ENCODE results near the gene HES1. TPM values are rescaled to one million over a fixed set of nuclear protein-coding genes. Genes with fewer than 3 reads are reported as not detected.

Gene HES1
- total and polyA plus RNA-seq, 2 donors, result 13.3 to 19.7 TPM

DNA sequence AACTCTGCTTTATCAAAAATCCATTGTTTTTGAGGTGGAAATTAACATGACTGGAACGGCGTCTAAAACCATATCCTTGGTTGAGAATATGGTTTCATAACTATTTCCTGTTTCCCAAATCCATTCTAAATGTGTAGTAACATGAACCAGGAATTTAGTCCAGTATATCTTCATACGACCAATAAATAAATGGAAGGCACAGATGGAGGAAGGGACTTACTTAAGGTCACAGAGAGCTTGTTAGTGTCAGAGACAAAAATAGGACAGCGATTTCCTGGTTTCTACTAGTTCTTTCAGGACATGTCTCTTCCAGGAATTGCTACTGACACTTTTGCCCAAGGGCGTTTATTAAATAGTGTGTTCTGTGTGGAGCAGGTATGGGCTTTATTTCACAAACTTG, 41.2 kb downstream of the HES1 start:
- Histone ChIP-seq H3K27ac (ENCODE audit: low read depth in 1 of 2, low read length in 1 of 2) (no peak overlapping the region), H3K4me1 (ENCODE audit: control insufficient read depth in 2 of 2, insufficient read depth in 2 of 2, low read length in 2 of 2) (no peaks in the 10 kb centered on the region), H3K27me3 (ENCODE audit: control insufficient read depth in 2 of 2, insufficient read depth in 1 of 2, low read length in 1 of 2) (peaks cover 0 to 8% of the 10 kb centered on the region in 2 donors), H3K9me3 (ENCODE audit: control insufficient read depth in 2 of 2, insufficient read depth in 1 of 2, low read length in 1 of 2) (no peaks in the 10 kb centered on the region), H3K36me3 (ENCODE audit: control insufficient read depth in 2 of 2, insufficient read depth in 2 of 2, low read length in 1 of 2) (no peaks in the 10 kb centered on the region), H3K4me3 (ENCODE audit: low read length in 2 of 2) (no peak overlapping the region)
- DNase-seq (ENCODE audit: low read depth in 6 of 9, low spot score in 9 of 9), result no peak
- whole genome bisulfite sequencing, result 89% methylated on average over 5 of the region's 5 CpGs

DNA sequence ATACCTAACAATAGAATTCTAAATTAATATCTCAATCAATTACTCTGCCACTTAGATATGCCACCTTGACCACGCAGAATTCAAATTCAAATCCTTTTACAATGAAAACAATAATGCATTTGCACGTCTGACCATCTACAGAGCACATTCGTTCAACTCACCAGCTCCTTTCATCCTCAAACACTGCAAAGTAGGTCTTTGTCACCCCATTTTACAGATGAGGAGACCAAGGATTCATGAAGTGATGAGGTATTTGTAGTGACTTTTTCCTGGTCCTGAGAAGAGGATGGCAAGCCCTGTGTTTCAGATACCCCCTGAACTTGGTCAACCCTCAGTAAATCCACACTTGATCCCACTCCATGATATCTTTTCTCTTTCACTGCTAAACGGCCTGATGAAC, 42.2 kb downstream of the HES1 start:
- Histone ChIP-seq H3K27ac (ENCODE audit: low read depth in 1 of 2, low read length in 1 of 2) (no peak overlapping the region), H3K4me3 (ENCODE audit: low read length in 2 of 2) (no peak overlapping the region), H3K27me3 (ENCODE audit: control insufficient read depth in 2 of 2, insufficient read depth in 1 of 2, low read length in 1 of 2) (peaks cover 0 to 8% of the 10 kb centered on the region in 2 donors), H3K9me3 (ENCODE audit: control insufficient read depth in 2 of 2, insufficient read depth in 1 of 2, low read length in 1 of 2) (no peaks in the 10 kb centered on the region), H3K36me3 (ENCODE audit: control insufficient read depth in 2 of 2, insufficient read depth in 2 of 2, low read length in 1 of 2) (no peaks in the 10 kb centered on the region), H3K4me1 (ENCODE audit: control insufficient read depth in 2 of 2, insufficient read depth in 2 of 2, low read length in 2 of 2) (no peaks in the 10 kb centered on the region)
- 95% methylated on average over 4 of the region's 4 CpGs for WGBS
- DNase-seq (ENCODE audit: low read depth in 6 of 9, low spot score in 9 of 9), result no peak

DNA sequence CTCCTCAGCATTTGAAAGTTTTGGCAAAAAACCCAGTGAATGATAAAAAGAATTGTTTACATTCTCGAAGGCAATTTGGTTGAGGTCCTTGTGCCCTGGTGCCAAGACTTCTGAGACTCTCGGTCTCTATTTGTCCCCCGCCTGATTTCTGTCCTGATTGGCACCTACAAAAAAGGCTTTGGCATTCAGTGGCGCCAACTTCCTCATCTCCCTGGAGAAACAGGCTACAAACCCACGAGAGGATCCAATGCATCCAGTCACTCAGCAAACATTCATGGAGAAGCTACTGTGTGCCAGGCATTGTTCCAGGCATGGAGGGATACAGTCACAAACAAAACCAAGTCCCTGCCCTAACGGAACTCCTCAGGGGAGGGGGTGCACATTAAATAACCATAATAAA, 42.7 kb downstream of the HES1 start:
- Histone ChIP-seq H3K27ac (ENCODE audit: low read depth in 1 of 2, low read length in 1 of 2) (no peak overlapping the region), H3K4me3 (ENCODE audit: low read length in 2 of 2) (no peak overlapping the region), H3K9me3 (ENCODE audit: control insufficient read depth in 2 of 2, insufficient read depth in 1 of 2, low read length in 1 of 2) (no peaks in the 10 kb centered on the region), H3K4me1 (ENCODE audit: control insufficient read depth in 2 of 2, insufficient read depth in 2 of 2, low read length in 2 of 2) (no peaks in the 10 kb centered on the region), H3K36me3 (ENCODE audit: control insufficient read depth in 2 of 2, insufficient read depth in 2 of 2, low read length in 1 of 2) (no peaks in the 10 kb centered on the region), H3K27me3 (ENCODE audit: control insufficient read depth in 2 of 2, insufficient read depth in 1 of 2, low read length in 1 of 2) (peaks cover 0 to 8% of the 10 kb centered on the region in 2 donors)
- DNase-seq (ENCODE audit: low read depth in 6 of 9, low spot score in 9 of 9), result no peak
- 88% methylated on average over 6 of the region's 6 CpGs for WGBS

DNA sequence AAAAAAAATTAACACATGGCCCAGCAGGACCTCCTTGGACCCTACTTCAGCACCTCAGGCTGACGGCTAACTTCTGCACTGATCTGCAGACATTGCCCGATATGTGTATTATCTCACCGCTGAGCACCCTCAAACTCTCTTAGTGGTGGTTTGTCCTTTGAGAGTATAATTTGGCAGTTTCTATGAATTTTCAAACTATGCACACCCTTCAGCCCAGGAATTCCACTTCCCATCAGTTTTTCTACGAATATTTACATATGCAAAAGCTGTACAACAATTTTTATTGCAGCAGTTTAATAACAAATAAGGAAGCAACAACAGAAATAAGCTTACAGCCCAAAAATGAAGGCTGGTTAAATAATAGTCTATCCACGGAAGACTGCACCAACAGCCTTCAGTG, 44.6 kb downstream of the HES1 start:
- no peak for DNase-seq (ENCODE audit: low read depth in 6 of 9, low spot score in 9 of 9)

DNA sequence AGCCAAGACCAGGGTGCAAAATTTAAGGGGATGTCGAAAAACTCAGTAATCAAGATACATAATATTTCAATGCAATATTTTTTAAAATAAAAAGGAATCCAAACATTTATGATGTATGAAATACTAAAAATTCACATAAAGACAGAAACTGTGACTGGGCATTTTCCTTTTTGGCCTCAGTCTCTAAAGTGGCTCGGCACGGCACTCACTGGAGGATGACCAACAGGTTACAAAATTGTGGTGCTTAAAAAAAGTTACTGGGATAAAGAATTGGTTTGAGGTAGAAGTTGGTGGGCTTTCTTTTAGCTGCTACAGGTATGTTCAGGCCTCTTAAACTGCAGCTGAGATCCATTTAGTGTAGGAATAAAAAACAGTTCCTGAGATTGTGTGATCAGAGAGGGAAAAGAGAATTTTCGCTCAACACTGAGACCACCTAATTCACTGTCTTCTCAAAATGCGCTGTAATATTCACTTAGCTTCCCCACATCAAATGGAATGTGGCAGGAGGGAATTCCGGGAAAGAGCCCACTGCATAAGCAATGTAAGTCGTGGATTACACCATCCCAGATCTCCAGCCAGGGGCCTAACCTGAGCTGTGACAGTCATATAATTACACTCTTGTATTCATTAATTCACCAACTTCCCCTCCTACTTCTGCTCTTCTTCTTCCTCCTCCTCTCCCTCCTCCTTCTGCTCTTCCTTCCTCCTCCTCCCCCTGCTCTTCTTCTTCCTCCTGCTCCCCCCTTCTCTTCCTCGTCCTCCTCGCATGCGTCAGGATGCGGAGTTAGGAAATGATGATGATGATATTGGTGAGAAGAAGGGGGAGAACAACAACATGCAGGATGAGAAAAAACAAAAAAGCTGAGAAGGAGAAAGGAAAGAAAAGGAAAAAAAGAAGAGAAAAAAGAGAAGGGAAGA, 45.9 kb downstream of the HES1 start:
- 94% methylated on average over 11 of the region's 11 CpGs for WGBS
- no peaks in the 10 kb centered on the region for H3K36me3 ChIP-seq (ENCODE audit: control insufficient read depth in 2 of 2, insufficient read depth in 2 of 2, low read length in 1 of 2)
- no peaks in the 10 kb centered on the region for H3K9me3 ChIP-seq (ENCODE audit: control insufficient read depth in 2 of 2, insufficient read depth in 1 of 2, low read length in 1 of 2)
- DNase-seq (ENCODE audit: low read depth in 6 of 9, low spot score in 9 of 9), result no peak
- H3K4me1 ChIP-seq (ENCODE audit: control insufficient read depth in 2 of 2, insufficient read depth in 2 of 2, low read length in 2 of 2), result no peaks in the 10 kb centered on the region
- H3K27ac ChIP-seq (ENCODE audit: low read depth in 1 of 2, low read length in 1 of 2), result no peak overlapping the region
- H3K27me3 ChIP-seq (ENCODE audit: control insufficient read depth in 2 of 2, insufficient read depth in 1 of 2, low read length in 1 of 2), result peaks cover 0 to 4% of the 10 kb centered on the region in 2 donors
- H3K4me3 ChIP-seq (ENCODE audit: low read length in 2 of 2), result no peak overlapping the region

More for the DNA sequence above, 44.6 kb downstream of the HES1 start:
- Histone ChIP-seq H3K27ac (ENCODE audit: low read depth in 1 of 2, low read length in 1 of 2) (no peak overlapping the region), H3K27me3 (ENCODE audit: control insufficient read depth in 2 of 2, insufficient read depth in 1 of 2, low read length in 1 of 2) (peaks cover 0 to 8% of the 10 kb centered on the region in 2 donors), H3K4me1 (ENCODE audit: control insufficient read depth in 2 of 2, insufficient read depth in 2 of 2, low read length in 2 of 2) (no peaks in the 10 kb centered on the region), H3K9me3 (ENCODE audit: control insufficient read depth in 2 of 2, insufficient read depth in 1 of 2, low read length in 1 of 2) (no peaks in the 10 kb centered on the region), H3K4me3 (ENCODE audit: low read length in 2 of 2) (no peak overlapping the region), H3K36me3 (ENCODE audit: control insufficient read depth in 2 of 2, insufficient read depth in 2 of 2, low read length in 1 of 2) (no peaks in the 10 kb centered on the region)
- WGBS, result 98% methylated on average over 5 of the region's 5 CpGs

DNA sequence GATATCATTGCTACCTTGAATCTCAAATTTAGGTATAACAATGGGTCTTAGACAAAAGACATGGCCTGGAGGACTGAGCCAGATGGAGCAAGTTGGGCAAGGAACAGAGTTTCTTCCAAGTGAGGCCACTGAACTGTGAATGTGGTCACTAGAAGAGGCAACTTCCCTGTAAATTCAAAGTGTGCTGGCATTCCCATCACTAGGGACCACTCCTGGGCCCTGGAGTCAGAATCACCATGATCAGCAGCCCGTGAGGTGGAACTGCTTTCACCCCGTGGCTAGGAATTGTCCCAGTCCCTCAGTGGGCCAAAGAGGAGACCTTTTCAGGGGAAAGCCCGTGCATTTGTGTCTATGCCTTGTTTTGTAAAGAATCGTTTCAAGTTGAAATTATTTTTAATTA, 47.3 kb downstream of the HES1 start:
- Histone ChIP-seq H3K36me3 (ENCODE audit: control insufficient read depth in 2 of 2, insufficient read depth in 2 of 2, low read length in 1 of 2) (no peaks in the 10 kb centered on the region), H3K27ac (ENCODE audit: low read depth in 1 of 2, low read length in 1 of 2) (no peak overlapping the region), H3K27me3 (ENCODE audit: control insufficient read depth in 2 of 2, insufficient read depth in 1 of 2, low read length in 1 of 2) (peaks cover 0 to 2% of the 10 kb centered on the region in 2 donors), H3K4me1 (ENCODE audit: control insufficient read depth in 2 of 2, insufficient read depth in 2 of 2, low read length in 2 of 2) (no peaks in the 10 kb centered on the region), H3K4me3 (ENCODE audit: low read length in 2 of 2) (no peak overlapping the region), H3K9me3 (ENCODE audit: control insufficient read depth in 2 of 2, insufficient read depth in 1 of 2, low read length in 1 of 2) (no peaks in the 10 kb centered on the region)
- WGBS, result 92% methylated on average over 4 of the region's 4 CpGs
- DNase-seq (ENCODE audit: low read depth in 6 of 9, low spot score in 9 of 9), result no peak

DNA sequence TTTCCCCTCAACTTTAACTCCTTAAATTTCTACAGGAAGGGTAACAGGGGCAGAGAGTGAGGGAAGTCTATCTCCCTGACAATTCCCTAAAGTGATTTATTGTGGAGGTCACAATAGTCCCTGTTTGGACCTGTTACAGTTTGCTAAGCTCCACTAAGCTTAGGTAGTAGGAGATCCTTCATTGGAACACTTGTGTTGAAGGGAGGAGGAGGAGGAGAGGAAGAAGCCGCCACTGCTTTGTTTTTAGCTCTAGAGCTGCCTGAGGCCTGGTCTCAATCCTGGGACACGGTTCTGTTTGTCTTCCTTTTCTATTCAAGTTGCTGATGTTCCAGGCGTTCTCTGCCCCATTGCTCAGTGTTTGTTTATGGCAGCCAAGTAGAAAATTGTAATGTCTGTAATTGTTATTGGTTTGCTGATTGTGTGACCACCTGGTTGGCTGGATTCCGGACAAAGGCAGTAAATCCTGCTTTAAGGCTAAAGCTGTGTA, 48.4 kb downstream of the HES1 start:
- Histone ChIP-seq H3K9me3 (ENCODE audit: control insufficient read depth in 2 of 2, insufficient read depth in 1 of 2, low read length in 1 of 2) (no peaks in the 10 kb centered on the region), H3K27ac (ENCODE audit: low read depth in 1 of 2, low read length in 1 of 2) (no peak overlapping the region), H3K27me3 (ENCODE audit: control insufficient read depth in 2 of 2, insufficient read depth in 1 of 2, low read length in 1 of 2) (no peaks in the 10 kb centered on the region), H3K4me1 (ENCODE audit: control insufficient read depth in 2 of 2, insufficient read depth in 2 of 2, low read length in 2 of 2) (no peaks in the 10 kb centered on the region), H3K36me3 (ENCODE audit: control insufficient read depth in 2 of 2, insufficient read depth in 2 of 2, low read length in 1 of 2) (no peaks in the 10 kb centered on the region), H3K4me3 (ENCODE audit: low read length in 2 of 2) (no peak overlapping the region)
- 92% methylated on average over 4 of the region's 4 CpGs for WGBS
- DNase-seq (ENCODE audit: low read depth in 6 of 9, low spot score in 9 of 9), result no peak

DNA sequence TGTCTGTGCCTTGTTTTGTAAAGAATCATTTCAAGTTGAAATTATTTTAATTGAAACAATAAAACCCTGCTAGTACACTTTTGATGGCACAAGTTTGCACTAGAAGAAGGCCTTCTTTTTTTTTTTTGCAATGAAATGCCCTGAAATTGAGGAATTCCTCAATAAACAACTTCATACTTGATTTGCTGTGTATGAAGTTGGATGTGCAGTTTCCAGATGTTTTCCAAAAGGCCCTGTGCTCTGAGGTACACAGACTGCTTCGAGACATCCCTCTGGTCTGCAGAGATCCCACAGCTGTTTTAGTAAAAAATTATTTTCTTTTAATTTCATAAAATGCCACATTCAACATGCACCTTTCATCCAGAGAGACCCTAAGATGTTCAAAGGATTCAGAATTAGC, 48.9 kb downstream of the HES1 start:
- WGBS, result 98% methylated on average over 1 of the region's 1 CpG
- Histone ChIP-seq H3K27ac (ENCODE audit: low read depth in 1 of 2, low read length in 1 of 2) (no peak overlapping the region), H3K9me3 (ENCODE audit: control insufficient read depth in 2 of 2, insufficient read depth in 1 of 2, low read length in 1 of 2) (no peaks in the 10 kb centered on the region), H3K4me1 (ENCODE audit: control insufficient read depth in 2 of 2, insufficient read depth in 2 of 2, low read length in 2 of 2) (no peaks in the 10 kb centered on the region), H3K36me3 (ENCODE audit: control insufficient read depth in 2 of 2, insufficient read depth in 2 of 2, low read length in 1 of 2) (no peaks in the 10 kb centered on the region), H3K4me3 (ENCODE audit: low read length in 2 of 2) (no peak overlapping the region), H3K27me3 (ENCODE audit: control insufficient read depth in 2 of 2, insufficient read depth in 1 of 2, low read length in 1 of 2) (no peaks in the 10 kb centered on the region)
- DNase-seq (ENCODE audit: low read depth in 6 of 9, low spot score in 9 of 9), result no peak

DNA sequence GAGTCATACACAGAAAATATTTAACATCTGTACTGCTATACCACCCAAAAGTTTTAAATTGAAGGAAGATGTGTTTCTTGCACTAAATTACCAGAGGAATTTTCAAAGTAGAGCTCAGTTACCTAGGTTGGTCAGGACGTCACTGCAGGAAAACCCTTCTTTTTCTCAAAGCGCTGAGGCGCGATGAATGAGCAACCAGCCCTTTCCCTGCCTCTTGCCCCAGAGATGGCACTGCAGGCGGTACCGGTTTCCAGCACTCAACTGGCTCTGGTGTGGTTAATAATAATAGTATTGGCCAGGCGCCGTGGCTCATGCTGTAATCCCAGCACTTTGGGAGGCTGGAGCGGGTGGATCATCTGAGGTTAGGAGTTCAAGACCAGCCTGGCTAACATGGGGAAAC, 49.3 kb downstream of the HES1 start:
- 97% methylated on average over 9 of the region's 9 CpGs for WGBS
- no peaks in the 10 kb centered on the region for H3K27me3 ChIP-seq (ENCODE audit: control insufficient read depth in 2 of 2, insufficient read depth in 1 of 2, low read length in 1 of 2)
- no peak overlapping the region for H3K27ac ChIP-seq (ENCODE audit: low read depth in 1 of 2, low read length in 1 of 2)
- DNase-seq (ENCODE audit: low read depth in 6 of 9, low spot score in 9 of 9), result no peak
- no peak overlapping the region for H3K4me3 ChIP-seq (ENCODE audit: low read length in 2 of 2)
- H3K4me1 ChIP-seq (ENCODE audit: control insufficient read depth in 2 of 2, insufficient read depth in 2 of 2, low read length in 2 of 2), result no peaks in the 10 kb centered on the region
- H3K36me3 ChIP-seq (ENCODE audit: control insufficient read depth in 2 of 2, insufficient read depth in 2 of 2, low read length in 1 of 2), result no peaks in the 10 kb centered on the region
- no peaks in the 10 kb centered on the region for H3K9me3 ChIP-seq (ENCODE audit: control insufficient read depth in 2 of 2, insufficient read depth in 1 of 2, low read length in 1 of 2)
